NCI-H1105 (cell line): ENCODE data around the gene UTS2B.
A peak's percentile ranks its signal among the peaks of the same experiment; 100 is the strongest.

Source experiments
- DNase-seq: peaks from one replicate; lab custom pipeline; 2025; lab: John Stamatoyannopoulos, UW

Gene UTS2B

GRCh38 chr3:191352014-191352413 lies 21.7 kb upstream of the UTS2B start:
- no peak for DNase-seq

GRCh38 chr3:191350396-191351090 lies 20.2 kb upstream of the UTS2B start:
- DNase-seq: no peak

GRCh38 chr3:191348098-191348497 lies 17.8 kb upstream of the UTS2B start:
- DNase-seq: no peak

- DNase-seq: no peak
Observed at GRCh38 chr3:191347228-191347627, 16.9 kb upstream of the UTS2B start.

- DNase-seq: no peak
Observed at GRCh38 chr3:191345334-191345733, 15.0 kb upstream of the UTS2B start.

- no peak for DNase-seq
Observed at GRCh38 chr3:191343913-191344312, 13.6 kb upstream of the UTS2B start.

GRCh38 chr3:191343115-191343514 lies 12.8 kb upstream of the UTS2B start:
- no peak for DNase-seq

GRCh38 chr3:191342411-191342810 lies 12.1 kb upstream of the UTS2B start:
- DNase-seq: no peak

- DNase-seq: no peak
Observed at GRCh38 chr3:191342006-191342405, 11.7 kb upstream of the UTS2B start.

- DNase-seq: no peak
Observed at GRCh38 chr3:191340966-191341365, 10.6 kb upstream of the UTS2B start.

- no peak for DNase-seq
Observed at GRCh38 chr3:191340351-191340750, 10.0 kb upstream of the UTS2B start.

- no peak for DNase-seq
Observed at GRCh38 chr3:191339316-191339917, 9.1 kb upstream of the UTS2B start.

- no peak for DNase-seq
Observed at GRCh38 chr3:191338177-191338488, 7.8 kb upstream of the UTS2B start.

GRCh38 chr3:191336833-191337232 lies 6.5 kb upstream of the UTS2B start:
- DNase-seq: no peak

GRCh38 chr3:191334346-191334893 lies 4.1 kb upstream of the UTS2B start:
- no peak for DNase-seq

- no peak for DNase-seq
Observed at GRCh38 chr3:191333298-191333880, 3.1 kb upstream of the UTS2B start.

- DNase-seq: no peak
Observed at GRCh38 chr3:191331388-191331787, 1.1 kb upstream of the UTS2B start.

GRCh38 chr3:191330530-191331048 lies 263 bp upstream of the UTS2B start:
- no peak for DNase-seq

GRCh38 chr3:191328962-191329653 lies 1.2 kb downstream of the UTS2B start, which contains the start of gene CCDC50:
CCDC50 (plus strand) TSS chr3:191329394; CDS start chr3:191329675, 281 bp downstream.
- DNase-seq: peak; percentile 85

GRCh38 chr3:191328383-191328961 lies 1.9 kb downstream of the UTS2B start:
- peak; percentile 10 for DNase-seq

- DNase-seq: no peak
Observed at GRCh38 chr3:191327526-191327925, 2.8 kb downstream of the UTS2B start.

GRCh38 chr3:191324936-191325335 lies 5.4 kb downstream of the UTS2B start:
- no peak for DNase-seq
